B cell (primary cell): ENCODE measurements around the gene PLD1.

Experiments
- CTCF ChIP-seq: fragments of 200-600 bp; IDR thresholded peaks from one replicate; pipeline ENCODE4 v1.8.0; 2022; ENCODE audit warnings: antibody characterized with exemption, mild to moderate bottlenecking
- EZH2 ChIP-seq: IDR thresholded peaks from 2 replicates; pipeline ENCODE4 v1.6.1; 2012; ENCODE audit warnings: borderline replicate concordance, low read depth, mild to moderate bottlenecking, moderate library complexity, low read length; ENCODE audit not compliant: insufficient read depth, poor library complexity, severe bottlenecking

- no peak for TF ChIP-seq CTCF
- no peak for TF ChIP-seq EZH2
Observed at GRCh38 chr3:171765511-171765887, 44.8 kb downstream of the PLD1 start.
